SKM-1 treated with dmso at 0.1 percent for 144 hours (cell line): Measurements from ENCODE around the gene RNF25.
A peak's percentile ranks its signal among the peaks of the same experiment; 100 is the strongest.

Source experiments
- DNase-seq: peaks from one replicate; lab custom pipeline; 2025; ENCODE audit not compliant: unreplicated experiment; lab: John Stamatoyannopoulos, UW

The RNF25 gene, protein sequence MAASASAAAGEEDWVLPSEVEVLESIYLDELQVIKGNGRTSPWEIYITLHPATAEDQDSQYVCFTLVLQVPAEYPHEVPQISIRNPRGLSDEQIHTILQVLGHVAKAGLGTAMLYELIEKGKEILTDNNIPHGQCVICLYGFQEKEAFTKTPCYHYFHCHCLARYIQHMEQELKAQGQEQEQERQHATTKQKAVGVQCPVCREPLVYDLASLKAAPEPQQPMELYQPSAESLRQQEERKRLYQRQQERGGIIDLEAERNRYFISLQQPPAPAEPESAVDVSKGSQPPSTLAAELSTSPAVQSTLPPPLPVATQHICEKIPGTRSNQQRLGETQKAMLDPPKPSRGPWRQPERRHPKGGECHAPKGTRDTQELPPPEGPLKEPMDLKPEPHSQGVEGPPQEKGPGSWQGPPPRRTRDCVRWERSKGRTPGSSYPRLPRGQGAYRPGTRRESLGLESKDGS

DNA sequence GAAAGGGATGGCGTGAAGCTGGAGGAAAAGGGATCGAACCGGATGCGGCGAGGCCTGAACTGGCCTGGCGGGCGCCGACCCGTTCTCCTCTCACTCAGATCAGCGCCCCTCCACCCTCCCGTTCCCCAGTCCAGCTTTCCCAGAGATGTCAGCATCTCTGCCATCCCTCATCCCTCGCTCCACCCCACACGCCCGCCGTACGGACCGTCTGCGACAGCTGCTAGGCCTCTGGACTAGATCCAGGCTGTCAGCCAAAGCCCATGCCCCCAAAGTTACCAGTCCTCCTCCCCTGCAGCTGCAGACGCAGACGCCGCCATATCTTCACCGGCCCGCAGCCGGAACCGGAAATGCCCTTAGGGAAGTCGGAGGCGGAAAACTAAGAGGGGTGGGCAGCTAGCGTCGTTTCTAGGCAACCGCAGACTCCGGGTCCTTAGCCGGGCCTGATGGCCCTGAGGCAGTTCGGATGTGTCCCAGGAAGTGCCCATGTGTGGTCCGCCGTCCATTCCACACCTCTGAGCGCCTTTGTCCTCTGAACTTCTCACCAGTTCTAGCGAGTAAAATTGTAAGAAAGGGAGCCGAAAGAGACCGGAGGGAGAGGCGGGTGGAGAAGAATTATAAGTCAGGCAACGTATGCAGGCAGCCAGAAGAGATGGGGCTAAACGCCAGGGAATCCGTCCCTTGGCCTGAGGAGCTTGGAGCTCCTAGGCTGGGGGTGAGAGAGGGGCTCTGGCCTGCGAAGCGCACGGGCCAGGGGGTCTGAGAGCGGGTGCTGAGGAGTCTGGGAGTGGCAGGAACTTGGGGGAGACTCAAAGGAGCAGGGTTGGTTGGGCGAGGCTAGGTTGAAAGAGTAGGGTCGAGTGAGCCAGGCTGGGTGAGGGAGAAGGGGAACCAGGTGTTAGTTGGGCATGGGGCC, at the start of gene RNF25, which contains the start of gene STK36:
Gene RNF25 (minus strand): TSS at position 349 of the 913 bp plus-strand sequence. CDS start 32 bp downstream, at position 317.
Gene STK36 (plus strand): TSS at position 433 of the 913 bp plus-strand sequence. CDS start 744 bp downstream, outside the sequence.
- DNase-seq, result peak; percentile 77

DNA sequence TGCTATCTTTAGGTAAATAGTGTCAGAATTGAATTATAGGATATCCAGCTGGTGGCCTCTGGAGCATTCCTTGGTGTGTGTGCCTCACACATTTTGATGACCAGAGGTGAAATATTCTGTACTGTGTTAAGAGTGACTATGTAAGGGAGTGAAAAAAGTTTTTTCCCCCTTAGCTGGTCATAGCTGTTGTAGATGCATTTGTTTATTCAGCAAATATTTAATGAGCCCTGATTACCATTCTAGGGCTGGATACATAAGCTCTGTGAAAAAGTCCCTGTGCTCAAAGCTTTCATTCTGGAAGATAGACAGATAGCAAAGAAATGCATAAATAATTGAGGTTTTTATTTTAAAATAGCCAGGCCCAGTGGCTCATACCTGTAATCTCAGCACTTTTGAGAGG, 49.7 kb upstream of the RNF25 start:
- no peak for DNase-seq

DNA sequence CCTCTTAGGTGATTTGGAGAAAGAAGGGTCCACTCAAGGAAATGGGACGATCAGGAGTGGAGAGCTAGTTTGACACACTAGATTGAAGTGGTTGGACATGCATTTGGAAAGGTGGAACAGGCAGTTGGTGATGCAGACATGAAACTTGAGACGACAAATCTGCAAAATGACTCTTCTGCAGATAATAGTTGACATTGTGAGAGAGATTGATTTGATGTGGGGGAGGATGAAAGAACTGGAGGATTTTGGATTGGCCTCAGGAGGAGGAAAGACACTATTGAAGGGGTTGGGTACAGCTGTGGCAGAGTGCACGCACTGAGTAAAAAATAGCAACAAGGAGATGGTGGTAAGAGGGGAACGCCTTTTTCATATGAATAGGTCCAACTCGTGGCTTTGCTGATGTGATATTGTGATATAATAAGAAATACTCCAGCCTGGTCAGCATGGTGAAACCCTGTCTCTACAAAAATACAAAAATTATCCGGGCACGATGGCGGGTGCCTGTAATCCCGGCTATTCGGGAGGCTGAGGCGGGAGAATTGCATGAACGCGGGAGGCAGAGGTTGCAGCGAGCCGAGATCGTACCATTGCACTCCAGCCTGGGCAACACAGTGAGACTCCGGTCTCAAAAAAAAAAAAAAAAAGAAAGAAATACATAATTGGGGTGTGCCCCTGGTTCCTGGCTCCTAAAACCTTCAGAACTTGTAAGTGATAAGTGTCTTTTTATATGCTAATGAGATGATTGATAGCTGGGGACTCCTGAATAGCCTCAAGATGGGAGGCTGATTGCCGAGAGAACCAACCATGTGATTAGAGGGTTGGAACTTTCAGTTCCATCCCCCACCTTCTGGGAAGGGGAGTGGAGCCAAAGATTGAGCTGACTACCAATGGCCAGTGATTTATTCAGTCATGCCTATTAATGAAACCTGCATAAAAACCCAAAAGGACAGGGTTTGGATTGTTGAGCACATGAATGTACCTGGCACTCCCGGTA, 48.5 kb upstream of the RNF25 start:
- no peak for DNase-seq

DNA sequence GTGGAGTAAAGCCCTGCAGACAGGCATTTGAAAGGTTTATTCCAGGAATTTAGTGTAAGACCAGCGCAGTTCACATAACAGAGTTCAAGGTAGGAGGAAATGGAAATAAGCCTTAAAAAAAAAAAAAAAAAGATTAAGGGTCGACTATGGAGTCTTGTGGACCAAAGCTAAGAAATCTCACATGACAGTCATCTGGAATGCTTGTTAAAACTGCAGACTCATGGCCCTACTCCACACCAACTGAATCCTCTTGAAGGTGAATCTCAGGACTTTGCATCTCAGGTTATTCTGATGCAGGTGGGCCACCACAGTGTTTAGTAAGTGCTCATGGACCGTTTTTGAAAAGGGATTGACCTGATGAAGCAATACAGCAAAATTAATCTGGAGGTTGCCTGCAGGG, 47.7 kb upstream of the RNF25 start:
- DNase-seq, result no peak

DNA sequence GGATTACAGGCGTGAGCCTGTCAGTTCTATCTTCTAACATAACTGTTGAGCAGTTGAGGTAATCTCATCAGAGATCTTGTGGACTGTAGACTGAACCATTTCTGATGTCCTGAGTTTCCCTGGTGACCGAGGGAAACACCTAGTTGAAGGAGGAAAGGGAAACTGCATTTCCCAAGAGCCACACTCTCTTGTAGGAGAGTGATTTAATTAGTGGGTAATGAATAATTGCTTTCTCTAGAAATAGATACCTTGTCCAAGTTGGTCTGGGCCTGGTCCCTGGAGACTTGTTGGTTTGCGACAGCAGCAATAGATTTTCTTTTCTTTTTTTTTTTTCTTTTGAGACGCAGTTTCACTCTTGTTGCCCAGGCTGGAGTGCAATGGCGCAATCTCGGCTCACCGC, 46.3 kb upstream of the RNF25 start:
- no peak for DNase-seq

DNA sequence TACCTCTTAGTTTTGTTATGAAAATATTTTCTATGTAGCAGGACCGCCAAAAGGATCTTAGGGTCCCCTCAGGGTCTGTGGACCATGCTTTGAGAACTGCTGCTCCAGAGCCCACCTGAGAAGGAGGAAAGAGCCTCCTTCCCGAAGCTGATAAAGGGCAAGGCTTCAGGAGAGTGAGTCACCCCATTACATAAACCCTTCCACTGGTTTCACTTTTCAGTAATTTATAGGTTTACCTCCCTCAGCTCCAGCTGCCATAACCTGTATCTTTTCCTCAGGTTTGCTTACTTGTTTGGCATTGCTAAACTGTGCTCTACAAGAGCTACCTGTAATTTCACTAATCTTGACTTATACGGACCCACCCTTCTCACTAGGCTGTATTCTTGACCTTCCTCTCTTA, 45.5 kb upstream of the RNF25 start:
- DNase-seq, result no peak

DNA sequence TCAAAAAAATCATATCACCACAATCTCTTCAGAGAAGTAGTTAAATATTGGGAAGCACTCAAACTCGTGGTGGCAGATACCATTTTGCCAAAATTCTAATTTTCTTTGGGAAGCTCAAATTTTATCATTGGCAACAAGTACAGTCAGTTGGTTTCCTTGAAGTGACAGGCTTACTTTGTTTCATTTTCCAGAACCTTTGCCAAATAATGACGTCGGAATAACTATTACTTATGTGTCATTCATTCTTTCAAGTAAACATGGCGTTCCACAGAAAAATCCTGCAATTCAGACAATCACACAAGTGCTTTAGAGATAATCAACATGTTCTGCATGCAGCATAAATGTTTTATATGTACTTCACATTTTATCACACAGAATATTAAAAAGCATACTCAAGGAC, 44.3 kb upstream of the RNF25 start:
- DNase-seq, result no peak

DNA sequence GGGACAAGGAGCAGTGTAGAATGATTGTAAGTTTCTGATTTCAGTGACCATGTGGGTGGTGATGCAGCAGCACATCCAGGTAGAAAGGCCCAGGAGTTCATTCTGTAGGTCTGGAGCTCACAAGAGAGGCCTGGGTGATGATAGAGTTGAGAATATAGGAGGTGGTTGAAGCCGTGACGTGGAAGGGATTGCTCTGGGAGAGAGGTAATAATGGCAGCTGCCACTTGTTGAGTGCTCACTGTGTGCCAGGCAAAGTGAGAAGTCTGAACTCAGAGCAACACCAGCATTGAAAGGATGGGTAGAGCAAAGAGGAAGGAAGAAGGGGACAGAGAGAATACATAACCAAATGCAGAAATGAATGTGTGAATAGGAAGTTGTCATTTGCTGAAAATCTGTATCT, 42.1 kb upstream of the RNF25 start:
- no peak for DNase-seq

DNA sequence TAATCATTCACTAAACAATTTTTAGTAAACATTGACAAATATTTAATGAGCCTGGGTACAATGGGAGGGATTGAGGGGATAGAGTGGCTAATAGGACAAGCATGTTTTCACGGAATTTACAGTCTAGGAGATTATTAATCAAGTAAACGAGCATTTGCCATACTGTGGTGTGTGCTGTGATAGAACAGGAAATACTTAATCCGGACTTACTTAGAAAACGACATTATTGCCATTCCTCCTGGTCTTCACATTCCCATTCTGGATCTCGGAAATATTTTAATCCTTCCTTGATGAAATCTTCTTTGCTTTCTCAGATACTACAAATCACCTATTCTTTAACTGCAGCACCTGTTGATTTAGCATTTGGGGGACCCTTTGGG, 39.7 kb upstream of the RNF25 start:
- DNase-seq, result no peak

DNA sequence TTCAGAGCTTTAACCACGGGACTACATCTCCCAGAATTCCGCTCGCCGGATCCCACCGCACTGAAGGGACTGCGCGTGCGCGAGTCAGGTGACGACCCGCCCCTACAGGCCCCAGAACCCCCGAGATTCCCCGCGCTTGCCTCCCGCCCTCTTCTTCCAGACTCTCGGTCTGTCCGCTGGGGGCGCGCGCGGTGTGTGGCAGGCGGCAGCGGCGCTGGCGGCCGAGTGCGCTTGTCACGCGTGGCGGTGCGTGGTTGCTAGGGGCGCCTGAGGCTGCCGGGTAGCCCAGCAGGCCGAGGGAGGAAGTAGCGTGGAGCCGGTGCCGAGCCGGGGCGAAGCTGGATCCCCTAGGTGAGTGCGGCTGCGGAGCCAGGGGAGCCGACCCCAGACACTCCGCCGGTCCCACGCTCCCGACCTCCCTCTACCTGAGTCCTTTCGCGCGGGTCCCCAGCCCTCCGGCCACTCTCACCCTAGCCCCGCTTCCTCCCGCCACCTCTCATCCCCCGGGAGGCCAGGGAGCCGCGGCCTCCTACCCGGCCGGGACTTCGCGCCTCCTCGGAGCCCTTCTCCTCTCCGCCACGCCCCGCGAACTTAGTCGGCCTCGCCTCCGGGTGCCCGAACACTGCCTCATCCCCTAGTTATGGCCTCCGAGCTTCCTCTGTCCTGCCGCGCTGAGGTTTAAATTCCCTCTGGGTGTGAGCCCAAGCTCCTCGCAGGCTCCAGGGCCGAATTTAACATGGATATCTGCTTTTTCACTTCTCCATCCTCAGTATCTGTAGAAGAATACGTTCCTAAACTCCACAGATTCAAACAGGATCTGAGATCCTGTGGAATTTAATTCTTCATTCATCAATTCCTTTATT, 39.1 kb upstream of the RNF25 start, which contains the start of gene TTLL4:
Gene TTLL4 (plus strand): TSS at position 149 of the 863 bp plus-strand sequence. CDS start 26,842 bp downstream, outside the sequence.
- DNase-seq, result peak; percentile 96

DNA sequence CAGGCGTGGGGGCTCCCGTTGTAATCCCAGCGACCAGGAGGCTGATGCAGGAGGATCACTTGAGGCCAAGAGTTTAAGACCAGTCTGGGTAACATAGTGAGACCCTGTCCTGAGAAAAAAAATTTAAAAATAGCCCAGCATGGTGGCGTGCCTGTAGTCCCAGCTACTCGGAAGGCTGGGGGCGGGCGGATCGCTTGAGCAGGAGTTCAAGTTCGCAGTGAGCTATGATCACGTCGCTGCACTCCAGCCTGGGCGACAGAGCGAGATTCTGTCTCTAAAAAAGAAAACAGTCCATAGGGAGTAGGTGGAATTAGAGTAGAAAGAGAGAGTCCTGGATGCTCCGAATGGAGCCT, 38.5 kb upstream of the RNF25 start:
- no peak for DNase-seq

DNA sequence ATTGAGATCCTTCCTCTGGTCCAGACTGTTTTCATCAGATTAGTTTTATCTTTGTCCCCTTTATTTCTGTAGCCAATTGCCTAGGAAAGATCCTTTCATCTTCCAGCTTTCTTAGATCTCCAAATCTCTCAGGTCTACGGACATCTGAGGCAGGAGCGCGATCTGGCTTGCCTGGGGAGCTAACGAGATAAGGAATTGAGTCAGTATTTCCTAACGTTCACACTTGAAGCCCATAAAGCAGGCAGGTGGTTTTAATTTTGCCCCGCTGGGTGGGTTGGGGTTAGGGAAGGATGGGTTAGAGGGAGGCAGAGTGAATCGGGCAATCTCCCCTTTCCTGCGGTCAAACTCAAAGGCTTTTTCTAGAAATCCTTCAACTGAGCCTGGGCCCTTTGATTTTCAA, 38.1 kb upstream of the RNF25 start:
- DNase-seq, result no peak

DNA sequence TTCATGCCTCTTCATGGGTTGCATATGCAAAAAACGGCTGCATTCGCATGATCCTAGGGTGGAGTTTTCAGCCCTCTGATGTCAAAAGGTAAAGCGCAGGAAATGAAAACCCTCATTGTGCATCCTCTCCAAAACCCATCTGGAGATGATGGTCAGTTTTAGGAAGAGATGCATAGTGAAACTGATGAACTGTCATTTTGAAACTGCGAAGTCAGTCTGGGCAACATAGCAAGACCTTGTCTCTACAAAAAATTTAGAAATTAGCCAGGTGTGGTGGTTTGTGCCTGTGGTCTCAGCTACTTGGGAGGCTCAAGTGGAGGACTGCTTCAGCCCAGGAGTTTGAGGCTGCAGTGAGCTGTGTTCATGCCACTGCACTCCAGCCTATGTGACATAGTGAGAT, 36.3 kb upstream of the RNF25 start:
- no peak for DNase-seq

DNA sequence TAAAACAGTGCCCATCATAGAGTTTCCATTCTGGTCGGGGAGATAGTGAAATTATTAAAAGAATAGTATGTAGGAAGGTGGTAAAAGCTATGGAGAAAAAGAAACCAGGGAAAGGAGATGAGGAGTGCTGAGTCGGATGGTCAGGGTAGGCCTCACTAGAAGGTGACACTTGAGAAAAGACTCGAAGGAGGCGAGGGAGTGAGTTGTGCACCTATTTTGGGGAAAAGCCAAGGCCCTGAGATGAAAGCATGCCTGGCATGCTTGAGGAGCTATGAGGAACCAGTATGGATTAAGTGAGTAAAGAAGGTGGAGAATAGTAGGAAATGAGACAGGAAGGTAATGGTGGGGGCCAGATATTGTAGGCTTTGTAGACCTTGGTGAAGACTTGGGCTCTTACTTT, 31.5 kb upstream of the RNF25 start:
- no peak for DNase-seq

DNA sequence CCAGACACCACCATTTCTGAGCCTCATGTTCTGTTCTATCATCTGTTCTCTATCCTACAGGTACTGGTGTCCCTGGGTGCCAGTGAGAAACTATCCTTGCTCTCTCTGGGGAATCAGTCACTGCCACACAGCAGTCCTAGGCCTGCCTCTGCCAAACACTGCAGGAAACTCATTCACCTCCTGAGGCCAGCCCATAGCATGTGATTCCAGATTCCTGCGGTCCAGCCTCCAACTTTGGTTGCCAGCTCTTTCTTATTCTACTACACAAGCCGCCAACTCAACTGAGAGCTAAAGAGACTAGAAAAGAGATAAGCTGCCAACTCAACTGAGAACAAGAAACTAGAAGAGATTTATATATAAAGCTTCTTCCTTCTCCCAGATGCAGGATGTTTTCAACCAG, 30.0 kb upstream of the RNF25 start:
- DNase-seq, result no peak

DNA sequence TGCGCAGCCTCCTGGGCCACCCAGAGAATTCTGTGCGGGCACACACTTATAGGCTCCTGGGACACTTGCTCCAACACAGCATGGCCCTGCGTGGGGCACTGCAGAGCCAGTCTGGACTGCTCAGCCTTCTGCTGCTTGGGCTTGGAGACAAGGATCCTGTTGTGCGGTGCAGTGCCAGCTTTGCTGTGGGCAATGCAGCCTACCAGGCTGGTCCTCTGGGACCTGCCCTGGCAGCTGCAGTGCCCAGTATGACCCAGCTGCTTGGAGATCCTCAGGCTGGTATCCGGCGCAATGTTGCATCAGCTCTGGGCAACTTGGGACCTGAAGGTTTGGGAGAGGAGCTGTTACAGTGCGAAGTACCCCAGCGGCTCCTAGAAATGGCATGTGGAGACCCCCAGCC, 27.1 kb upstream of the RNF25 start:
- no peak for DNase-seq

DNA sequence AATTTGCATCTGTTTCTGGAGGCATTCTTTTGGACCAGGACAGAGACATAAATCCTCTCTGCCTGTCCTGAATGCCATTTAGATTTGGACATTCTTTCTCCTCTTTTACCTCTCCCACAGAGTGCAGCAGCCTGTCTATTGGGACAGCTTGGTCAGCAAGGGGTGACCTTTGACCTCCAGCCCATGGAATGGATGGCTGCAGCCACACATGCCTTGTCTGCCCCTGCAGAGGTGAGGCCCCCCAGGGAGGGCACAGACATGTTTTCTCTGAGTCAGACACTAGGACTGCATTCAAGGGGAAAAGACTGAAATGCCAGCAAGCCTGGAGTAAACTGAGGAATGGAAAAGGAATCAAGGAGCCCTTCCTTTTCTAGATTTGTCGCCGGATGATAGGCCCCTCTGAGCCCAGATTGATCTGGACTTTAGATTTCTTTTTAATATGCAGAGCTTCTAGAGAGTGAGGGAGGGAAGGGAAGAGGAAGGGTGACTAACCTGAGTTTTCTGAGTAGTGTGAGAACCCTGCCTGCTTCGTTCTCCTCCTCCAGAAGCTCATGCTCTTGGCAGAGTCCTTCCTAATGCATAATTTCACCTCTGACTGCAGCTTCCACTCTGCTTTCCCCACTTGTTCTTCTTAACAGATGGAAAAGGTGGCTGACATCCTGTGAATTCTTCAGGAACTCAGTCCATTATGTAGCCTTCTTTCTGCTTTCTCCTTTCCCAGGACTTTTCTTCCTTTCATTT, 22.8 kb upstream of the RNF25 start:
- no peak for DNase-seq

DNA sequence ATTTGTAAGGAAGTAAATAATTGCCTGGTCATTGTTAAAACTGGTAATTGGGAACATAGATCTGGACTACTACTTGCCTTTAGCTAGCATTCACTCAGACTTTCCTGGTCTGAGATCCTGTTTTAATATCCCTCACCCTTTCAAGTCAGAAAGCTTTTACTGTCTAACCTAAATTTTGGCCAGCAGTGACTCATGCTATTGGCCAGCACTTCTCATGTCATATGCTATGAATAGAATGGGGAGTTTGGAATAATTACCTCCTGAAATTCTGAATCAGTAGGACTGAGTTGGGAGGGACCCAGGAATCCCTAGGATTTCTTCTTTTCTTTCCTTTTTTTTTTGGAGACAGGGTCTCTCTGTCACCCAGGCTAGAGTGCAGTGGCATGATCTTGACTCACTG, 19.4 kb upstream of the RNF25 start:
- DNase-seq, result no peak
